GM18505 (cell line): Measurements from ENCODE around the gene PSAT1.
"Not testable (repeated sequence)": the region's sequence is repeated elsewhere in the genome, so short reads cannot be mapped to it uniquely, and the experiment has no call there.

Experiments
- ATAC-seq: cut with Tn5 transposase; IDR thresholded peaks from one replicate; pipeline ENCODE4 v1.9.1; 2021; ENCODE audit not compliant: unreplicated experiment
- POLR2A ChIP-seq: IDR thresholded peaks from 4 replicates; pipeline ENCODE4 v1.6.1; 2011; ENCODE audit warnings: borderline replicate concordance; ENCODE audit not compliant: insufficient read depth, insufficient read length; ENCODE audit errors: extremely low read depth

PSAT1 gene

GRCh38 chr9:78280982-78281668, 15.8 kb upstream of the PSAT1 start:
- ATAC-seq: no peak
- TF ChIP-seq POLR2A: no peak

GRCh38 chr9:78284181-78284580, 12.7 kb upstream of the PSAT1 start:
- not testable (repeated sequence) for ATAC-seq

- ATAC-seq: no peak
- no peak for TF ChIP-seq POLR2A
Measured at GRCh38 chr9:78286125-78286524, 10.8 kb upstream of the PSAT1 start.

- no peak for TF ChIP-seq POLR2A
- no peak for ATAC-seq
Measured at GRCh38 chr9:78286946-78287388, 10.0 kb upstream of the PSAT1 start.

- TF ChIP-seq POLR2A: no peak
Measured at GRCh38 chr9:78288214-78288892, 8.6 kb upstream of the PSAT1 start.

GRCh38 chr9:78289474-78289873, 7.5 kb upstream of the PSAT1 start:
- ATAC-seq: no peak
- TF ChIP-seq POLR2A: no peak

More at GRCh38 chr9:78288214-78288892, 8.6 kb upstream of the PSAT1 start:
- no peak for ATAC-seq

GRCh38 chr9:78291240-78291925, 5.5 kb upstream of the PSAT1 start:
- TF ChIP-seq POLR2A: no peak
- ATAC-seq: no peak

- ATAC-seq: no peak
- no peak for TF ChIP-seq POLR2A
Measured at GRCh38 chr9:78292026-78292425, 4.9 kb upstream of the PSAT1 start.

GRCh38 chr9:78292716-78293497, 4.0 kb upstream of the PSAT1 start:
- TF ChIP-seq POLR2A: no peak
- no peak for ATAC-seq

GRCh38 chr9:78294290-78295176, 2.4 kb upstream of the PSAT1 start:
- no peak for TF ChIP-seq POLR2A
- no peak for ATAC-seq

- no peak for ATAC-seq
- no peak for TF ChIP-seq POLR2A
Measured at GRCh38 chr9:78295177-78295575, 1.7 kb upstream of the PSAT1 start.

GRCh38 chr9:78295731-78296130, 1.2 kb upstream of the PSAT1 start:
- no peak for ATAC-seq
- TF ChIP-seq POLR2A: no peak

GRCh38 chr9:78296201-78296892, 578 bp upstream of the PSAT1 start:
- TF ChIP-seq POLR2A: no peak
- no peak for ATAC-seq

- TF ChIP-seq POLR2A: no peak
- no peak for ATAC-seq
Measured at GRCh38 chr9:78297672-78297961, 692 bp downstream of the PSAT1 start.
